Subcutaneous adipose tissue (tissue), 4 donors: Measurements from ENCODE around the gene HSPB1. TPM values are rescaled to one million over a fixed set of nuclear protein-coding genes. Genes with fewer than 3 reads are reported as not detected.

Experiments
- total RNA-seq, 4 donors: library from RNA; depleted of rRNA; stranded (reverse); fragments of >200 nt; gene quantifications; one replicate each; pipeline ENCODE4 v1.1.0, GENCODE V29; 2016
- TF ChIP-seq, protein P1 (sequence below): fragments of 450-650 bp; IDR thresholded peaks from one replicate; pipeline ENCODE4 v1.5.1; 2016; ENCODE audit warnings: low read depth, mild to moderate bottlenecking, control low read depth, antibody characterized with exemption, moderate library complexity

The HSPB1 gene
- total RNA-seq, 4 donors from 2014 or later, result 196 to 300 (median 263) TPM

DNA sequence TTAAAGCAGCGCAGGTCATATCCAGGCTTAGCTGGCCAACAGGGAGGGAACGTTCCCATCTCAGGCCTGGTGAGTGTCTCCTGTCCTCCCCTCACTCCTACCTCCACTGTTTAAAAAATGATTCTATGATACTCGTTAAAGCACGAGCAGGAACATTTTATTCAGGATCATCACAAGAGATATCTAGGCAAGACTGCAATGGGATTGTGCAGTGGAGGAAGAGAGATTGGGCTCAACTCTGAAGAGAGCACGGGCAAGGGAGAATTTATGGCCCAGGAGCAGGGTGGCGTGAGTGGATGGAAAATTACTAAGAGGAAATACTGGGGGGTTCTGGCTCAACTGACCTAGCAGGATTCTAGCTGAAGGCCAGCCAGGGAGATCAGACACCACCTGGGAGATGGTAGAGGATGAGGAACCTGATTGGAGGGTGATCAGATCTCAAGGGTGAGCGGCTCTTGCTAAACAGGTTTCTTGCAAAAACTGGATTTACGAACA, 9.0 kb upstream of the HSPB1 start:
- TF ChIP-seq, protein P1, sequence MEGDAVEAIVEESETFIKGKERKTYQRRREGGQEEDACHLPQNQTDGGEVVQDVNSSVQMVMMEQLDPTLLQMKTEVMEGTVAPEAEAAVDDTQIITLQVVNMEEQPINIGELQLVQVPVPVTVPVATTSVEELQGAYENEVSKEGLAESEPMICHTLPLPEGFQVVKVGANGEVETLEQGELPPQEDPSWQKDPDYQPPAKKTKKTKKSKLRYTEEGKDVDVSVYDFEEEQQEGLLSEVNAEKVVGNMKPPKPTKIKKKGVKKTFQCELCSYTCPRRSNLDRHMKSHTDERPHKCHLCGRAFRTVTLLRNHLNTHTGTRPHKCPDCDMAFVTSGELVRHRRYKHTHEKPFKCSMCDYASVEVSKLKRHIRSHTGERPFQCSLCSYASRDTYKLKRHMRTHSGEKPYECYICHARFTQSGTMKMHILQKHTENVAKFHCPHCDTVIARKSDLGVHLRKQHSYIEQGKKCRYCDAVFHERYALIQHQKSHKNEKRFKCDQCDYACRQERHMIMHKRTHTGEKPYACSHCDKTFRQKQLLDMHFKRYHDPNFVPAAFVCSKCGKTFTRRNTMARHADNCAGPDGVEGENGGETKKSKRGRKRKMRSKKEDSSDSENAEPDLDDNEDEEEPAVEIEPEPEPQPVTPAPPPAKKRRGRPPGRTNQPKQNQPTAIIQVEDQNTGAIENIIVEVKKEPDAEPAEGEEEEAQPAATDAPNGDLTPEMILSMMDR, result no peak

GRCh38 chr7:76294344-76295024, 8.0 kb upstream of the HSPB1 start:
- TF ChIP-seq, protein P1, result no peak

- TF ChIP-seq, protein P1, result no peak
Measured at GRCh38 chr7:76296743-76297740, 5.4 kb upstream of the HSPB1 start.

GRCh38 chr7:76300166-76300731, 2.2 kb upstream of the HSPB1 start:
- TF ChIP-seq, protein P1, result no peak

DNA sequence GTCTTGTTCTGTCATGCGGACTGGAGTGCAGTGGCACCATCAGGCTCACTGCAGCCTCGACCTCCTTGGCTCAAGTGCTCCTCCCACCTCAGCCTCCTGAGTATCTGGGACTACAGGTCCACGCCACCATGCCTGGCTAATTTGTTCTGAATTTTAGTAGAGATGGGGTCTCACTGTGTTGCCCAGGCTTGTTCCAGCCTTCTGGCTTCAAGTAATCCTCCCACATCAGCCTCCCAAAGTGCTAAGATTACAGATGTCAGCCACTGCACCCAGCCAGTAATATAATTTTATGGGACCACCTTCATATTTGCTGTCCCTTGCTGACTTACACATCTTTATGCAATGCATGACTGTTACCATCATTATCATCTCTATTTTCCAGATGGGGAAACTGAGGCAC, 1.5 kb upstream of the HSPB1 start:
- TF ChIP-seq, protein P1, result no peak

- TF ChIP-seq, protein P1, result no peak
Measured at GRCh38 chr7:76303202-76304147, 1.0 kb downstream of the HSPB1 start.
